GM12878 (cell line): Measurements from ENCODE around the gene GUK1. TPM values are rescaled to one million over a fixed set of nuclear protein-coding genes. Genes with fewer than 3 reads are reported as not detected.

ENCODE experiments used
- ATAC-seq: fragments of 200-7000 bp; cut with Tn5 transposase; 3 replicates; pipeline ENCODE4 v1.9.1; 2020; ENCODE audit warnings: mild to moderate bottlenecking, moderate library complexity
- BruUV-seq: library from RNA; stranded (reverse); fragments of 400-500 nt; replicated peaks from 2 replicates; lab custom pipeline; 2021; lab: Mats Ljungman, UMichigan
- CTCF ChIA-PET: fragments of 300-600 bp; sonication (Branson Sonifier 250); formaldehyde crosslinking; extraction: SDS; loops from one replicate; lab custom pipeline; 2021; ENCODE audit warnings: inconsistent platforms; lab: Yijun Ruan, JAX
- POLR2A ChIA-PET: fragments of 350-600 bp; formaldehyde crosslinking; extraction: SDS; loops from one replicate; lab custom pipeline; 2021; ENCODE audit warnings: inconsistent platforms; lab: Charles Lee
- RAD21 ChIA-PET: fragments of 300-600 bp; sonication (Branson Sonifier 250); formaldehyde crosslinking; loops from one replicate; lab custom pipeline; 2023; ENCODE audit warnings: antibody characterized with exemption; ENCODE audit not compliant: unreplicated experiment; lab: Charles Lee
- SMC1A ChIA-PET: fragments of 300-600 bp; sonication (Branson Sonifier 250); formaldehyde crosslinking; loops from one replicate; lab custom pipeline; 2023; ENCODE audit not compliant: unreplicated experiment, uncharacterized antibody; lab: Charles Lee
- DNase-seq: peaks from one replicate; pipeline ENCODE4 v3.0.0-alpha.2; 2011; ENCODE audit warnings: low read depth, low spot score
- FAIRE-seq: peaks from 3 replicates; lab custom pipeline; 2011; peaks lifted over from hg19 to GRCh38; lab: Jason Lieb, UNC
- H2AFZ ChIP-seq: 2 replicates; pipeline ENCODE4 v1.6.0; 2011; ENCODE audit warnings: low read depth, low read length, control low read depth; ENCODE audit not compliant: control insufficient read depth
- H3K27ac ChIP-seq: 2 replicates; pipeline ENCODE4 v1.5.1; 2011; ENCODE audit warnings: control low read depth; ENCODE audit not compliant: control insufficient read depth, insufficient read depth
- H3K27me3 ChIP-seq, 2 experiments: replicated peaks in 1 of 2; 2 replicates each; pipeline versions ENCODE4 v1.6.0 to v1.6.1; 2011; ENCODE audit warnings: low read length in 1 of 2; ENCODE audit not compliant: control insufficient read depth in 2 of 2, insufficient read depth in 2 of 2
- H3K36me3 ChIP-seq, 2 experiments: 2 replicates each; pipeline ENCODE4 v1.5.1; 2011; ENCODE audit warnings: low read length in 1 of 2; ENCODE audit not compliant: control insufficient read depth in 2 of 2, insufficient read depth in 2 of 2
- H3K4me1 ChIP-seq: 2 replicates; pipeline ENCODE4 v1.6.1; 2011; ENCODE audit warnings: mild to moderate bottlenecking, low read length, moderate library complexity, mixed read lengths; ENCODE audit not compliant: control insufficient read depth, insufficient read depth
- H3K4me2 ChIP-seq: 2 replicates; pipeline ENCODE4 v1.6.0; 2011; ENCODE audit warnings: control low read depth; ENCODE audit not compliant: control insufficient read depth, insufficient read depth
- H3K4me3 ChIP-seq: fragments of 200-600 bp; sonication (generic); 2 replicates; pipeline ENCODE4 v1.5.1; 2016
- H3K79me2 ChIP-seq: 2 replicates; pipeline ENCODE4 v1.6.0; 2011; ENCODE audit warnings: low read length; ENCODE audit not compliant: control insufficient read depth, insufficient read depth
- H3K9ac ChIP-seq: 2 replicates; pipeline ENCODE4 v1.8.0; 2011; ENCODE audit warnings: low read length, control low read depth, mixed read lengths; ENCODE audit not compliant: control insufficient read depth, insufficient read depth
- H3K9me3 ChIP-seq: replicated peaks from 3 replicates; pipeline ENCODE4 v1.5.1; 2011; ENCODE audit warnings: mild to moderate bottlenecking, low read length; ENCODE audit not compliant: control insufficient read depth, insufficient read depth
- H4K20me1 ChIP-seq: 2 replicates; pipeline ENCODE4 v1.6.0; 2011; ENCODE audit not compliant: control insufficient read depth, insufficient read depth
- BCLAF1 ChIP-seq: fragments of 450-650 bp; IDR thresholded peaks from 2 replicates; pipeline ENCODE4 v1.6.1; 2017; ENCODE audit warnings: antibody characterized with exemption, mild to moderate bottlenecking, moderate library complexity
- CBFB ChIP-seq: IDR thresholded peaks from 2 replicates; pipeline ENCODE4 v1.6.1; 2016; ENCODE audit warnings: antibody characterized with exemption, low read depth
- CREB1 ChIP-seq: IDR thresholded peaks from 2 replicates; pipeline ENCODE4 v1.6.1; 2012; ENCODE audit warnings: low read depth, mild to moderate bottlenecking, inconsistent platforms
- HDAC2 ChIP-seq: fragments of 200-600 bp; sonication (generic); IDR thresholded peaks from 2 replicates; pipeline ENCODE4 v1.6.1; 2017
- KLF5 ChIP-seq: fragments of 450-650 bp; IDR thresholded peaks from 2 replicates; pipeline ENCODE4 v1.6.1; 2014; ENCODE audit warnings: mild to moderate bottlenecking; ENCODE audit not compliant: partially characterized antibody
- MLLT1 ChIP-seq: fragments of 450-650 bp; IDR thresholded peaks from 2 replicates; pipeline ENCODE4 v1.6.1; 2016; ENCODE audit warnings: mild to moderate bottlenecking
- NFIC ChIP-seq: IDR thresholded peaks from 2 replicates; pipeline ENCODE4 v1.6.1; 2012; ENCODE audit warnings: low read depth, mild to moderate bottlenecking, inconsistent platforms, low read length, moderate library complexity
- POLR2A ChIP-seq: IDR thresholded peaks from 2 replicates; pipeline ENCODE4 v1.6.1; 2011; ENCODE audit warnings: low read depth, mild to moderate bottlenecking, low read length
- POLR2AphosphoS2 ChIP-seq: IDR thresholded peaks from 2 replicates; pipeline ENCODE4 v1.6.1; 2011; ENCODE audit warnings: low read depth, mild to moderate bottlenecking, low read length, improper control_type of control experiment, moderate library complexity
- SUZ12 ChIP-seq: fragments of 200-600 bp; sonication (generic); IDR thresholded peaks from one replicate; pipeline ENCODE4 v1.6.1; 2018; ENCODE audit warnings: antibody characterized with exemption, mild to moderate bottlenecking; ENCODE audit not compliant: unreplicated experiment
- YBX1 ChIP-seq: fragments of 450-650 bp; IDR thresholded peaks from 2 replicates; pipeline ENCODE4 v1.6.1; 2016; ENCODE audit warnings: antibody characterized with exemption
- WGBS: methylation state at CpG from one replicate; pipeline ENCODE4 v1.1.6; 2016; ENCODE audit warnings: low lambda C conversion rate; ENCODE audit not compliant: insufficient replicate concordance, insufficient coverage; ENCODE audit errors: missing lambda C conversion rate; 5-methylcytosine and 5-hydroxymethylcytosine counted together
- in situ Hi-C: fragments of 300-500 bp; cut with MboI; formaldehyde crosslinking; loops from 9 replicates; pipeline ENCODE4 v1.14.3; 2018; ENCODE audit warnings: mixed read lengths
- intact Hi-C: fragments of 100-400 bp; cut with micrococcal nuclease; formaldehyde crosslinking; loops from one replicate; pipeline ENCODE4 v1.14.2; 2022; ENCODE audit not compliant: unreplicated experiment
- polyA plus RNA-seq, 11 experiments: library from polyadenylated mRNA; depleted of rRNA in 4 of 11; unstranded in 6 of 11; stranded (reverse) in 5 of 11; fragments of >200 nt; fragmentation: Nextera tagmentation in 4 of 11; fragmentation: Illumina TruSeq in 1 of 11; extraction: Ambion mirVana in 4 of 11; extraction: Trizol in 1 of 11; gene quantifications; 1 replicate in 1 of 11; 2 replicates in 10 of 11; pipeline versions ENCODE4 v1.2.1 to v1.2.3, GENCODE V29; 2011 to 2016; ENCODE audit warnings: inconsistent platforms in 2 of 11, missing spikeins in 2 of 11, low read depth in 1 of 11
- total RNA-seq, 4 experiments: library from RNA; depleted of rRNA in 3 of 4; stranded (reverse); fragments of >200 nt in 3 of 4; fragmentation: Illumina TruSeq in 1 of 4; extraction: Trizol in 1 of 4; gene quantifications; 2 replicates each; pipeline versions ENCODE4 v1.2.1 to v1.2.3, GENCODE V29; 2013 to 2021
- TF ChIP-seq, protein P1 (sequence below): fragments of 450-650 bp; IDR thresholded peaks from 2 replicates; pipeline ENCODE4 v1.6.1; 2017; ENCODE audit warnings: low read depth, mild to moderate bottlenecking, moderate library complexity

Gene GUK1
- total and polyA plus RNA-seq, 10 of the 15 experiments (the other 5 are each of a cell fraction or from before 2014, with no cell fraction given): 6.3 to 357 (median 203) TPM

DNA sequence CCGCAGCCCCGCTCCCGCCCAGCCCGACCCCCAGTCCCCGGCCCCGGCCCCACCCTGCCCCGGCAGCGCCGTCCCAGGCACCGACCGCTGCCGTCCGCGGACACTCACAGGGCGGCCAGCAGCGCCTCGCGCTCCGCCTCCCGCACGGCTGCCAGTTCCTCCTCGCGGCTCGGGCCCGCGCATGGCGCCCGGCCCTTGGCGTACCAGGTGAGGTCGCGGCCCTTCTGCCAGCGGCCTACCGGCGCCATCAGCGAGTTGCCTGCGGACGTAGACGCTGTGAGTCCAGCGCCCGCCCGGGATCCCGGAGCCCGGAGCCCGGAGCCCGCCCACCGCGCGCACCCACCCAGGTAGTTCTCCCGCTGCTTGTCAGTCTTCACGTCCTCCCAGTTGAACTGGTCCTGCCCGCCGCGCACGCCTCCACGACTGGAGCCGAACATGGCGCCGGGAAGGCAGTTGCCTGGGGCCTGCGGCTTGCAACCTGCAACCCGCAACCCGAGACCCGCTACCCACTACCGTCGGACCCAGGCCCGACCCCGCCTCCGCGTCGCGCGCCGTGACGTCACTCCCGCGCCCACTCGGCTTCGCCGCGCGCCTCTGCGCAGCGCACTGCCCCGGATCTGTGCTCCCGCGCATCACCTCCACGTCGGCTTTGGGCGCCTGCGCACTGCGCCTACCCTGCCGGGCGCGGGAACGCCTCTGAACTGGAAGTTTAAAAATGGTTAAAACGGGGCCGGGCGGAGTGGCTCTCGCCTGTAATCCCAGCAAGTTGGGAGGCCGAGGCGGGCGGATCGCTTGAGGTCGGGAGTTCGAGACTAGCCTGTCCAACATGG lies 37.1 kb upstream of the GUK1 start, which contains the start of gene C1orf35 (continued):
- no peak for TF ChIP-seq MLLT1
- peak; percentile 33 for TF ChIP-seq KLF5
- TF ChIP-seq, protein P1, sequence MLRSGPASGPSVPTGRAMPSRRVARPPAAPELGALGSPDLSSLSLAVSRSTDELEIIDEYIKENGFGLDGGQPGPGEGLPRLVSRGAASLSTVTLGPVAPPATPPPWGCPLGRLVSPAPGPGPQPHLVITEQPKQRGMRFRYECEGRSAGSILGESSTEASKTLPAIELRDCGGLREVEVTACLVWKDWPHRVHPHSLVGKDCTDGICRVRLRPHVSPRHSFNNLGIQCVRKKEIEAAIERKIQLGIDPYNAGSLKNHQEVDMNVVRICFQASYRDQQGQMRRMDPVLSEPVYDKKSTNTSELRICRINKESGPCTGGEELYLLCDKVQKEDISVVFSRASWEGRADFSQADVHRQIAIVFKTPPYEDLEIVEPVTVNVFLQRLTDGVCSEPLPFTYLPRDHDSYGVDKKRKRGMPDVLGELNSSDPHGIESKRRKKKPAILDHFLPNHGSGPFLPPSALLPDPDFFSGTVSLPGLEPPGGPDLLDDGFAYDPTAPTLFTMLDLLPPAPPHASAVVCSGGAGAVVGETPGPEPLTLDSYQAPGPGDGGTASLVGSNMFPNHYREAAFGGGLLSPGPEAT: peak; percentile 54; the same call in 1 of the 2 replicates
- TF ChIP-seq, all 136 proteins: peak for 44

DNA sequence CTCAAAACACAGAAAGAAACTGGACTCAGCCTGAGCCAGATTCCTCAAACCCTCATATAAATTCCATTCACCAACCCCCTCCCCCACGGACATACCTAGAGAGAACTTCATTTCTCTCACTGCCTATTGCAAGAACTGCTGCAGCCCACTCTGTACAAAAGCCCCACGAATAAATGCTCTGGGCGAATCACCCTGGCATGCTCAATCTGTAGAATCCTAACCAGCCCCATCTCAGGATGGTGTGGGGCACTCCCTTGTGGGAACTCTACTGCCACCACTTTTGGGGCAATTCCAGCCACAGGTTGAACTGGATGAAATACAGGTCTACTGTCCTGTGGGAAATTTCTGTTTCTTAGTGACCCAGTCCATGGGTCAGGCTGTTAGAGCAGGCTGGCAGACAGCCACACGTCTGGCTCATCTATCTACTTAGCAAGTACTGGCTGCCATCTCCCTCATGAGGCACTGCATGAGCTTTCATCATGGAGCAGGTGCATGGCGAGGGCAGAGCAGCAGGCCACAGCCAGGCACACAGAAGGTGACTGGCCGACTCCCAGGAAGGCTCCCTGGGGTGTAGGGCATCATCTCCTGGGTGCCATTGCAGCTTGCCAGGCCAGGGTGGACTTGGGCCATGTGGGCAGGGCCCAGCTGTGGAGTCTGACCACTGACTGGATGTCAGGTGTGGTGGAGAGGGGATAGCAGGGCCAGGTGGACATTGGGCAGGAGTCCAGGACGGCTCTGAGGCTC lies 35.4 kb upstream of the GUK1 start:
- no peak overlapping the region for H3K27ac ChIP-seq
- WGBS: 60% methylated on average over 7 of the region's 7 CpGs
- H3K4me3 ChIP-seq: no peak overlapping the region; the same call in 1 of the 2 replicates
- BruUV-seq: no TSS peak
- SMC1A ChIA-PET: no interaction called here
- peaks cover 7 to 12% of the 10 kb centered on the region in 2 experiments; a peak in 3 of 4 replicates for H3K36me3 ChIP-seq
- DNase-seq: no peak
- POLR2A ChIA-PET: interaction anchor here (1.9 kb wide), 1 partner anchor 61 kb away, joined by 4 read pairs; the partner anchor contains the start of gene IBA57
- intact Hi-C loops: no loop called here
- TF ChIP-seq POLR2A (peak; percentile 65), POLR2AphosphoS2 (0 out of 2 replicates have a peak, but pooled peaks have one; percentile 64), CREB1 (no peak), YBX1 (no peak), HDAC2 (no peak), CBFB (no peak), BCLAF1 (no peak), NFIC (no peak), SUZ12 (no peak)
- no peak for FAIRE-seq
- H3K9me3 ChIP-seq: no peaks in the 10 kb centered on the region
- RAD21 ChIA-PET: no interaction called here
- ATAC-seq: no peak
- H3K9ac ChIP-seq: no peak overlapping the region
- no peaks in the 10 kb centered on the region for H4K20me1 ChIP-seq
- peaks cover 27% of the 10 kb centered on the region for H3K79me2 ChIP-seq
- H3K4me2 ChIP-seq: peak overlapping the region; percentile 48
- no peak overlapping the region for H2AFZ ChIP-seq
- CTCF ChIA-PET: no interaction called here
- in situ Hi-C loops: no loop called here
- no peaks in the 10 kb centered on the region for H3K27me3 ChIP-seq
- H3K4me1 ChIP-seq: peaks cover 17% of the 10 kb centered on the region
